Trophoblast cell (in vitro differentiated cells and primary cell): ENCODE results near the gene MED13L.

Source experiments
- DNase-seq, 2 donors: peaks; one replicate each; pipeline ENCODE4 v3.0.0-alpha.2; 2016
- H2AFZ ChIP-seq: 2 replicates; pipeline ENCODE4 v1.6.1; 2013; ENCODE audit warnings: low read length, moderate library complexity, mild to moderate bottlenecking; ENCODE audit not compliant: insufficient read depth, poor library complexity
- H2AK5ac ChIP-seq: 2 replicates; pipeline ENCODE4 v1.6.1; 2013; ENCODE audit warnings: mild to moderate bottlenecking, low read length
- H2BK120ac ChIP-seq: 2 replicates; pipeline ENCODE4 v1.6.1; 2013; ENCODE audit warnings: low read length, mild to moderate bottlenecking, moderate library complexity; ENCODE audit not compliant: insufficient read depth, poor library complexity
- H2BK12ac ChIP-seq: 2 replicates; pipeline ENCODE4 v1.6.1; 2013; ENCODE audit warnings: mild to moderate bottlenecking, low read length, moderate library complexity
- H2BK5ac ChIP-seq: 2 replicates; pipeline ENCODE4 v1.6.1; 2013; ENCODE audit warnings: low read length, low read depth, moderate library complexity, mild to moderate bottlenecking; ENCODE audit not compliant: poor library complexity
- H3K14ac ChIP-seq: 2 replicates; pipeline ENCODE4 v1.6.1; 2013; ENCODE audit warnings: mild to moderate bottlenecking, low read length
- H3K18ac ChIP-seq: 2 replicates; pipeline ENCODE4 v1.6.1; 2013; ENCODE audit warnings: mild to moderate bottlenecking, low read length
- H3K23ac ChIP-seq: 2 replicates; pipeline ENCODE4 v1.6.1; 2013; ENCODE audit warnings: low read length
- H3K27ac ChIP-seq: 2 replicates; pipeline ENCODE4 v1.5.1; 2013; ENCODE audit warnings: low read depth, mild to moderate bottlenecking, inconsistent platforms, low read length, moderate library complexity
- H3K27me3 ChIP-seq: 2 replicates; pipeline ENCODE4 v1.6.1; 2013; ENCODE audit warnings: inconsistent platforms, mild to moderate bottlenecking, low read length, moderate library complexity; ENCODE audit not compliant: insufficient read depth
- H3K36me3 ChIP-seq, 2 experiments: 1 replicate in 1 of 2; 2 replicates in 1 of 2; pipeline ENCODE4 v1.6.1; 2013; ENCODE audit warnings: low read length in 2 of 2, mild to moderate bottlenecking in 2 of 2, moderate library complexity in 1 of 2; ENCODE audit not compliant: insufficient read depth in 2 of 2, control insufficient read depth in 1 of 2
- H3K4ac ChIP-seq: 2 replicates; pipeline ENCODE4 v1.6.1; 2013; ENCODE audit warnings: low read depth, mild to moderate bottlenecking, low read length, moderate library complexity
- H3K4me1 ChIP-seq, 2 experiments: 1 replicate in 1 of 2; 2 replicates in 1 of 2; pipeline ENCODE4 v1.6.1; 2013; ENCODE audit warnings: low read length in 2 of 2, mild to moderate bottlenecking in 2 of 2, moderate library complexity in 1 of 2; ENCODE audit not compliant: insufficient read depth in 2 of 2, control insufficient read depth in 1 of 2
- H3K4me2 ChIP-seq: 2 replicates; pipeline ENCODE4 v1.6.1; 2013; ENCODE audit warnings: inconsistent platforms, mild to moderate bottlenecking, low read length, moderate library complexity
- H3K4me3 ChIP-seq: 2 replicates; pipeline ENCODE4 v1.5.1; 2013; ENCODE audit warnings: mild to moderate bottlenecking, low read depth, low read length, inconsistent platforms
- H3K79me1 ChIP-seq: one replicate; pipeline ENCODE4 v1.6.1; 2013; ENCODE audit warnings: low read length
- H3K79me2 ChIP-seq: 2 replicates; pipeline ENCODE4 v1.6.1; 2013; ENCODE audit warnings: low read length, mild to moderate bottlenecking; ENCODE audit not compliant: control insufficient read depth, insufficient read depth, poor library complexity
- H3K9ac ChIP-seq: 2 replicates; pipeline ENCODE4 v1.6.1; 2013; ENCODE audit warnings: mild to moderate bottlenecking, low read length
- H3K9me3 ChIP-seq: 2 replicates; pipeline ENCODE4 v1.6.1; 2013; ENCODE audit warnings: low read depth, mild to moderate bottlenecking, control low read depth, inconsistent platforms, low read length; ENCODE audit not compliant: insufficient read depth
- H4K12ac ChIP-seq: 2 replicates; pipeline ENCODE4 v1.6.1; 2013; ENCODE audit warnings: low read depth, mild to moderate bottlenecking, low read length, moderate library complexity
- H4K8ac ChIP-seq: 2 replicates; pipeline ENCODE4 v1.6.1; 2013; ENCODE audit warnings: low read depth, mild to moderate bottlenecking, low read length, moderate library complexity
- H4K91ac ChIP-seq: one replicate; pipeline ENCODE4 v1.6.1; 2013; ENCODE audit warnings: low read depth, mild to moderate bottlenecking, low read length, moderate library complexity
- whole genome bisulfite sequencing: extraction: QIAGEN DNeasy Blood & Tissue Kit; methylation state at CpG from one replicate; pipeline ENCODE4 v1.1.7; 2013; ENCODE audit warnings: missing lambda C conversion rate; ENCODE audit not compliant: insufficient read length, insufficient coverage; ENCODE audit errors: extremely low coverage; 5-methylcytosine and 5-hydroxymethylcytosine counted together

The MED13L gene

GRCh38 chr12:116026768-116027550 lies 250.5 kb downstream of the MED13L start:
- no CpG with 5 or more reads among the region's 7 CpGs for WGBS

GRCh38 chr12:116026346-116026745 lies 251.1 kb downstream of the MED13L start:
- H4K12ac ChIP-seq = no peak overlapping the region
- no peaks in the 10 kb centered on the region for H3K27me3 ChIP-seq
- H4K91ac ChIP-seq = no peak overlapping the region
- no peaks in the 10 kb centered on the region for H3K79me1 ChIP-seq
- no peak overlapping the region for H3K14ac ChIP-seq
- DNase-seq = no peak
- no peaks in the 10 kb centered on the region for H3K4me1 ChIP-seq
- H2BK5ac ChIP-seq = no peak overlapping the region
- H3K4me3 ChIP-seq = no peak overlapping the region
- H3K79me2 ChIP-seq = no peaks in the 10 kb centered on the region
- H3K9ac ChIP-seq = no peak overlapping the region
- peaks cover 0 to 2% of the 10 kb centered on the region in 2 experiments for H3K36me3 ChIP-seq
- no peak overlapping the region for H2AFZ ChIP-seq
- H2AK5ac ChIP-seq = no peak overlapping the region
- no peak overlapping the region for H2BK12ac ChIP-seq
- H3K9me3 ChIP-seq = no peaks in the 10 kb centered on the region
- no peak overlapping the region for H3K27ac ChIP-seq
- H3K23ac ChIP-seq = no peak overlapping the region
- no peak overlapping the region for H3K4ac ChIP-seq
- no peak overlapping the region for H3K18ac ChIP-seq
- H2BK120ac ChIP-seq = no peak overlapping the region
- H4K8ac ChIP-seq = no peak overlapping the region
- no peak overlapping the region for H3K4me2 ChIP-seq

More at GRCh38 chr12:116026768-116027550, 250.5 kb downstream of the MED13L start:
- Histone ChIP-seq H3K18ac (no peak overlapping the region), H3K9ac (no peak overlapping the region), H2BK5ac (no peak overlapping the region), H3K4me3 (no peak overlapping the region), H4K8ac (no peak overlapping the region), H3K27me3 (no peaks in the 10 kb centered on the region), H3K9me3 (no peaks in the 10 kb centered on the region), H3K23ac (no peak overlapping the region), H3K4ac (no peak overlapping the region), H4K12ac (no peak overlapping the region), H2BK12ac (no peak overlapping the region), H4K91ac (no peak overlapping the region), H2BK120ac (no peak overlapping the region), H2AK5ac (no peak overlapping the region), H2AFZ (no peak overlapping the region), H3K4me2 (no peak overlapping the region), H3K14ac (no peak overlapping the region), H3K27ac (no peak overlapping the region), H3K36me3 (peaks cover 0 to 2% of the 10 kb centered on the region in 2 experiments), H3K79me1 (no peaks in the 10 kb centered on the region), H3K79me2 (no peaks in the 10 kb centered on the region), H3K4me1 (no peaks in the 10 kb centered on the region)
- no peak for DNase-seq

GRCh38 chr12:116024769-116025168 lies 252.7 kb downstream of the MED13L start:
- Histone ChIP-seq H3K4ac (no peak overlapping the region), H2BK5ac (no peak overlapping the region), H3K4me3 (no peak overlapping the region), H2BK120ac (no peak overlapping the region), H2BK12ac (no peak overlapping the region), H3K36me3 (peaks cover 0 to 2% of the 10 kb centered on the region in 2 experiments), H3K79me2 (no peaks in the 10 kb centered on the region), H3K18ac (no peak overlapping the region), H3K9me3 (no peaks in the 10 kb centered on the region), H4K91ac (no peak overlapping the region), H3K4me2 (no peak overlapping the region), H4K12ac (no peak overlapping the region), H3K14ac (no peak overlapping the region), H3K23ac (no peak overlapping the region), H4K8ac (no peak overlapping the region), H3K79me1 (no peaks in the 10 kb centered on the region), H2AFZ (no peak overlapping the region), H3K4me1 (no peaks in the 10 kb centered on the region), H3K27ac (no peak overlapping the region), H3K27me3 (no peaks in the 10 kb centered on the region), H3K9ac (no peak overlapping the region), H2AK5ac (no peak overlapping the region)
- no peak for DNase-seq
- no CpG with 5 or more reads among the region's 2 CpGs for WGBS

GRCh38 chr12:116019415-116019814 lies 258.1 kb downstream of the MED13L start:
- peak; percentile 47 to 79 for DNase-seq
- Histone ChIP-seq H3K9ac (no peak overlapping the region), H3K14ac (no peak overlapping the region), H3K79me1 (no peaks in the 10 kb centered on the region), H3K23ac (no peak overlapping the region), H2BK5ac (no peak overlapping the region), H3K9me3 (no peaks in the 10 kb centered on the region), H3K4me2 (no peak overlapping the region), H2BK120ac (no peak overlapping the region), H2BK12ac (no peak overlapping the region), H4K8ac (no peak overlapping the region), H2AK5ac (no peak overlapping the region), H2AFZ (no peak overlapping the region), H3K79me2 (no peaks in the 10 kb centered on the region), H4K12ac (no peak overlapping the region), H3K4ac (no peak overlapping the region), H4K91ac (no peak overlapping the region), H3K18ac (no peak overlapping the region), H3K36me3 (peaks cover 6 to 10% of the 10 kb centered on the region in 2 experiments), H3K27me3 (no peaks in the 10 kb centered on the region), H3K27ac (no peak overlapping the region), H3K4me3 (no peak overlapping the region), H3K4me1 (no peaks in the 10 kb centered on the region)
